HUES6 (cell line): ENCODE measurements around the gene C2orf68.

Source experiments
- H3K27ac ChIP-seq: 2 replicates; pipeline ENCODE4 v1.7.0; 2013; ENCODE audit warnings: low read depth, mild to moderate bottlenecking, low read length, inconsistent platforms
- H3K27me3 ChIP-seq: 2 replicates; pipeline ENCODE4 v1.6.1; 2013; ENCODE audit warnings: low read length; ENCODE audit not compliant: control insufficient read depth, insufficient read depth
- H3K36me3 ChIP-seq: 2 replicates; pipeline ENCODE4 v1.6.1; 2013; ENCODE audit warnings: low read length; ENCODE audit not compliant: control insufficient read depth, insufficient read depth
- H3K4me1 ChIP-seq: 2 replicates; pipeline ENCODE4 v1.6.1; 2013; ENCODE audit warnings: low read length; ENCODE audit not compliant: control insufficient read depth, insufficient read depth
- H3K4me3 ChIP-seq: 2 replicates; pipeline ENCODE4 v1.5.1; 2013; ENCODE audit warnings: low read depth, low read length
- H3K9ac ChIP-seq: one replicate; pipeline ENCODE4 v1.6.1; 2013; ENCODE audit warnings: mild to moderate bottlenecking, low read length
- H3K9me3 ChIP-seq: 2 replicates; pipeline ENCODE4 v1.6.1; 2013; ENCODE audit warnings: low read depth, low read length; ENCODE audit not compliant: control insufficient read depth, insufficient read depth

Gene C2orf68

GRCh38 chr2:85651097-85651496 is 39.2 kb upstream of the C2orf68 start:
- no peaks in the 10 kb centered on the region for H3K27me3 ChIP-seq
- peaks cover 72% of the 10 kb centered on the region for H3K36me3 ChIP-seq
- no peak overlapping the region for H3K4me3 ChIP-seq
- no peak overlapping the region for H3K9ac ChIP-seq
- no peak overlapping the region for H3K27ac ChIP-seq
- no peaks in the 10 kb centered on the region for H3K9me3 ChIP-seq
- 0 out of 2 replicates have a peak, but pooled peaks cover 2% of the 10 kb centered on the region for H3K4me1 ChIP-seq

GRCh38 chr2:85650456-85650855 is 38.6 kb upstream of the C2orf68 start:
- Histone ChIP-seq H3K9me3 (no peaks in the 10 kb centered on the region), H3K4me3 (no peak overlapping the region), H3K27me3 (no peaks in the 10 kb centered on the region), H3K27ac (no peak overlapping the region), H3K36me3 (peaks cover 74% of the 10 kb centered on the region), H3K4me1 (0 out of 2 replicates have a peak, but pooled peaks cover 2% of the 10 kb centered on the region), H3K9ac (no peak overlapping the region)

- Histone ChIP-seq H3K9ac (no peak overlapping the region), H3K27ac (no peak overlapping the region), H3K36me3 (peaks cover 84% of the 10 kb centered on the region), H3K4me3 (no peak overlapping the region), H3K4me1 (0 out of 2 replicates have a peak, but pooled peaks cover 2% of the 10 kb centered on the region), H3K9me3 (no peaks in the 10 kb centered on the region), H3K27me3 (no peaks in the 10 kb centered on the region)
Measured at GRCh38 chr2:85649201-85650190, 37.6 kb upstream of the C2orf68 start.

- Histone ChIP-seq H3K36me3 (peaks cover 85% of the 10 kb centered on the region), H3K4me1 (no peaks in the 10 kb centered on the region), H3K27ac (no peak overlapping the region), H3K9ac (no peak overlapping the region), H3K27me3 (no peaks in the 10 kb centered on the region), H3K9me3 (no peaks in the 10 kb centered on the region), H3K4me3 (no peak overlapping the region)
Measured at GRCh38 chr2:85648619-85649018, 36.8 kb upstream of the C2orf68 start.

DNA sequence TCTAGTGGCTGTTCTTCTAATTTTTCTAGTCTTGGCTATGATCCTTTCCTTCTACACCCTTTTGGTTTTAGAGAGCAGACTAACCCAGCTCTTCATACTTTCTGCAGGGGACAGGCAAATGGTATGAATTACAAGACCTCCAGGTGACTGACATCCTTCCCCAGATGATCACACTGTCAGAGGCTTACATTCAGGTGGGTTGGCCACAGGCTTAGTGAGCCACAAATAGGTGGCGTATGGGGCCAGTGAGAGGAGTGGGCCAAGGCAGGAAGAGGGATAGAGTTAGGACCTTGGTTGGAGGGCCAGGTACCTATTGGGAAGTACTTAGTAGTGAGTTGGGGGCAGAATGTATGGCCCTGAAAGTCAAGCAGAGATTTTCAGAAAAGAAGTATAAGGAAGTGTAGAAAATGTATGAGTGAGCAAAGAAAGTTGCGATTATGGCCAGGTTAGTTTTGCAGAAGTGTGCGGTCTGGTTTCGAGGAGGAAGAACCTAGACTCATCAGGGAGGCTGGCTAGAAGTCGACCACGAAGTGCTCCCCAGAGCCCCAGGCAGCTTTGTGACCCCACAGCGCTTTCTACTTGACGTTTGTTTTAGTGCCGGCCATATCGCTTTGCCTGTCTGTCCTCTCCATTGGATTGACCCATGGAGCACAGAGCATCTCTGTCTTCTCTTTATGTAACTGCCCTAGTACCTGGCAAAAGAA is 36.1 kb upstream of the C2orf68 start:
- Histone ChIP-seq H3K27me3 (no peaks in the 10 kb centered on the region), H3K4me3 (no peak overlapping the region), H3K27ac (no peak overlapping the region), H3K36me3 (peaks cover 92% of the 10 kb centered on the region), H3K9me3 (no peaks in the 10 kb centered on the region), H3K9ac (no peak overlapping the region), H3K4me1 (no peaks in the 10 kb centered on the region)

DNA sequence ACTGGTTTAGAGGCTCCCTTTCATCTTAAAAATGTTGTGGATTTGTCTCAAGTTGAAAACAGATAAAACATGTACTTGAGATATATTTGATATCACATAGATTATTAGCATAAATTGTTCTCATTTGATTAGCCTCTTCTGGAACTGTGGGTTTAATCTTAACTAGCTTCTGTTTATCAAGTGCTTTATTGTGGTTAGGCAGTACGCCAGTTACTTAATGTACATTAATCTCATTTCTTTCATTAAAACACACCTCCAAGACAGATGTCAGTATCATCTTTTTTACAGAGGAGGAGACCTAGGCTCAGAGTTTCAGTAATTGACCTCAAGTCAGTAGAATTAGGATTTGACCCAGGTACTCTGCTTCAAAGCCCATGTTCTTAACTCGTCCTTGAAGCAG is 34.3 kb upstream of the C2orf68 start:
- H3K36me3 ChIP-seq = peaks cover 97% of the 10 kb centered on the region
- H3K4me1 ChIP-seq = no peaks in the 10 kb centered on the region
- no peak overlapping the region for H3K4me3 ChIP-seq

GRCh38 chr2:85644909-85645308 is 33.0 kb upstream of the C2orf68 start:
- H3K27ac ChIP-seq = no peak overlapping the region
- H3K36me3 ChIP-seq = peaks cover 98% of the 10 kb centered on the region
- H3K9ac ChIP-seq = no peak overlapping the region
- no peaks in the 10 kb centered on the region for H3K4me1 ChIP-seq
- no peak overlapping the region for H3K4me3 ChIP-seq
- no peaks in the 10 kb centered on the region for H3K9me3 ChIP-seq
- H3K27me3 ChIP-seq = no peaks in the 10 kb centered on the region

More for the DNA sequence above, 34.3 kb upstream of the C2orf68 start:
- Histone ChIP-seq H3K27me3 (no peaks in the 10 kb centered on the region), H3K9ac (no peak overlapping the region), H3K9me3 (no peaks in the 10 kb centered on the region), H3K27ac (no peak overlapping the region)

- Histone ChIP-seq H3K4me3 (no peak overlapping the region), H3K9me3 (no peaks in the 10 kb centered on the region), H3K27me3 (no peaks in the 10 kb centered on the region), H3K9ac (no peak overlapping the region), H3K4me1 (no peaks in the 10 kb centered on the region), H3K27ac (no peak overlapping the region), H3K36me3 (peaks cover 97% of the 10 kb centered on the region)
Measured at GRCh38 chr2:85642725-85643124, 30.9 kb upstream of the C2orf68 start.

GRCh38 chr2:85635636-85636035 is 23.8 kb upstream of the C2orf68 start:
- Histone ChIP-seq H3K4me1 (no peaks in the 10 kb centered on the region), H3K27me3 (no peaks in the 10 kb centered on the region), H3K36me3 (peaks cover 90% of the 10 kb centered on the region), H3K4me3 (no peak overlapping the region), H3K27ac (no peak overlapping the region), H3K9me3 (no peaks in the 10 kb centered on the region), H3K9ac (no peak overlapping the region)

DNA sequence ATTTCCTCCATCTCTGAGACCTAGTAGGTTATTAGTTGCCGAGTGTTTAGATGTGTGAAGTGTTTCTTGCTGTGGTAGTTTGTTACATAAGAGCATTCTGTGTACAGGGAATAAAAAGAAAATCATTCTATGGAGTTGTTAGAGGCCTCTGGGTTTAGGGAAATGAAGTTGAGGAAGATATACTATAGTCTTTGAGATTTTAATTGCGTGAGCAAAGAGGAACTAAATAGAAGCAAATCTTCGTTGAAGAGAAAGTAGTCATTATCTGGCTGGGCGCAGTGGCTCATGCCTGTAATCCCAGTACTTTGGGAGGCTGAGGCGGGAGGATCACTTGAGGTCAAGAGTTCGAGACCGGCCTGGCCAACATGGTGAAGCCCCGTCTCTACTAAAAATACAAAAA is 23.1 kb upstream of the C2orf68 start:
- Histone ChIP-seq H3K27me3 (no peaks in the 10 kb centered on the region), H3K36me3 (peaks cover 91% of the 10 kb centered on the region), H3K27ac (no peak overlapping the region), H3K9ac (no peak overlapping the region), H3K4me1 (no peaks in the 10 kb centered on the region), H3K4me3 (no peak overlapping the region), H3K9me3 (no peaks in the 10 kb centered on the region)

GRCh38 chr2:85631316-85631715 is 19.4 kb upstream of the C2orf68 start:
- no peak overlapping the region for H3K4me3 ChIP-seq
- no peak overlapping the region for H3K27ac ChIP-seq
- no peaks in the 10 kb centered on the region for H3K9me3 ChIP-seq
- H3K4me1 ChIP-seq = no peaks in the 10 kb centered on the region
- H3K36me3 ChIP-seq = peaks cover 91% of the 10 kb centered on the region
- H3K9ac ChIP-seq = no peak overlapping the region
- H3K27me3 ChIP-seq = no peaks in the 10 kb centered on the region
